Measurements from ENCODE around the gene DNM2.

DNM2 gene

GRCh38 chr19:10768369-10768768, 50.5 kb downstream of the DNM2 start:
- H3K4me1 ChIP-seq (ENCODE audit: low read length), result no peaks in the 10 kb centered on the region
- no peaks in the 10 kb centered on the region for H3K9me3 ChIP-seq (replicated peaks; ENCODE audit: insufficient read depth, low read length)
- no peaks in the 10 kb centered on the region for H4K20me1 ChIP-seq (ENCODE audit: insufficient read depth, low read length)
- 0 out of 2 replicates have a peak, but pooled peaks cover 5% of the 10 kb centered on the region for H3K36me3 ChIP-seq (replicated peaks; ENCODE audit: insufficient read depth, low read length)
- no peak overlapping the region for H3K4me2 ChIP-seq (ENCODE audit: low read depth, low read length)
- H3K27ac ChIP-seq (ENCODE audit: low read length), result no peak overlapping the region
- no peak for TF ChIP-seq CTCF (IDR thresholded peaks at IDR 0.05; ENCODE audit: low read length)
- TF ChIP-seq EZH2phosphoT487 (IDR thresholded peaks at IDR 0.05; ENCODE audit: low read length), result no peak
- TF ChIP-seq EZH2 (optimal IDR thresholded peaks at IDR 0.05; ENCODE audit: low read depth, low read length), result no peak
- H3F3A ChIP-seq (ENCODE audit: insufficient read depth, low read length), result no peaks in the 10 kb centered on the region; the same call in 1 of the 2 replicates
- H3K4me3 ChIP-seq (ENCODE audit: low read length), result no peak overlapping the region
- H2AFZ ChIP-seq (ENCODE audit: low read length), result no peak overlapping the region
- no peaks in the 10 kb centered on the region for H3K9me2 ChIP-seq (replicated peaks; ENCODE audit: insufficient read depth, low read length)
- DNase-seq, result no peak
- H3K9ac ChIP-seq (ENCODE audit: low read length), result no peak overlapping the region
- H3K27me3 ChIP-seq (replicated peaks; ENCODE audit: insufficient read depth, low read length), result no peaks in the 10 kb centered on the region
- H3K79me2 ChIP-seq (ENCODE audit: low read length), result peaks cover 64% of the 10 kb centered on the region

- Histone ChIP-seq H3K9me2 (replicated peaks; ENCODE audit: insufficient read depth, low read length) (no peaks in the 10 kb centered on the region), H3K4me3 (ENCODE audit: low read length) (no peak overlapping the region), H3K27ac (ENCODE audit: low read length) (no peak overlapping the region), H3K4me2 (ENCODE audit: low read depth, low read length) (no peak overlapping the region), H3K4me1 (ENCODE audit: low read length) (peaks cover 4% of the 10 kb centered on the region), H3K79me2 (ENCODE audit: low read length) (peaks cover 58% of the 10 kb centered on the region), H4K20me1 (ENCODE audit: insufficient read depth, low read length) (no peaks in the 10 kb centered on the region), H3K27me3 (replicated peaks; ENCODE audit: insufficient read depth, low read length) (no peaks in the 10 kb centered on the region), H2AFZ (ENCODE audit: low read length) (no peak overlapping the region), H3K9ac (ENCODE audit: low read length) (no peak overlapping the region), H3F3A (ENCODE audit: insufficient read depth, low read length) (no peaks in the 10 kb centered on the region; the same call in none of the 2 replicates), H3K9me3 (replicated peaks; ENCODE audit: insufficient read depth, low read length) (no peaks in the 10 kb centered on the region), H3K36me3 (replicated peaks; ENCODE audit: insufficient read depth, low read length) (0 out of 2 replicates have a peak, but pooled peaks cover 5% of the 10 kb centered on the region)
- no peak for TF ChIP-seq CTCF (IDR thresholded peaks at IDR 0.05; ENCODE audit: low read length)
- TF ChIP-seq EZH2phosphoT487 (IDR thresholded peaks at IDR 0.05; ENCODE audit: low read length), result no peak
- no peak for TF ChIP-seq EZH2 (optimal IDR thresholded peaks at IDR 0.05; ENCODE audit: low read depth, low read length)
- DNase-seq, result no peak
Measured at GRCh38 chr19:10768936-10769335, 51.1 kb downstream of the DNM2 start.

GRCh38 chr19:10769533-10770491, 51.9 kb downstream of the DNM2 start:
- Histone ChIP-seq H3K79me2 (ENCODE audit: low read length) (peaks cover 50% of the 10 kb centered on the region), H3K27me3 (replicated peaks; ENCODE audit: insufficient read depth, low read length) (no peaks in the 10 kb centered on the region), H3K36me3 (replicated peaks; ENCODE audit: insufficient read depth, low read length) (0 out of 2 replicates have a peak, but pooled peaks cover 5% of the 10 kb centered on the region), H2AFZ (ENCODE audit: low read length) (no peak overlapping the region), H3K9ac (ENCODE audit: low read length) (no peak overlapping the region), H3K27ac (ENCODE audit: low read length) (no peak overlapping the region), H4K20me1 (ENCODE audit: insufficient read depth, low read length) (no peaks in the 10 kb centered on the region), H3K4me1 (ENCODE audit: low read length) (peaks cover 7% of the 10 kb centered on the region), H3K9me3 (replicated peaks; ENCODE audit: insufficient read depth, low read length) (no peaks in the 10 kb centered on the region), H3K4me3 (ENCODE audit: low read length) (no peak overlapping the region), H3K4me2 (ENCODE audit: low read depth, low read length) (no peak overlapping the region), H3K9me2 (replicated peaks; ENCODE audit: insufficient read depth, low read length) (no peaks in the 10 kb centered on the region), H3F3A (ENCODE audit: insufficient read depth, low read length) (no peaks in the 10 kb centered on the region; the same call in none of the 2 replicates)
- TF ChIP-seq EZH2 (optimal IDR thresholded peaks at IDR 0.05; ENCODE audit: low read depth, low read length) (no peak), EZH2phosphoT487 (IDR thresholded peaks at IDR 0.05; ENCODE audit: low read length) (no peak), CTCF (IDR thresholded peaks at IDR 0.05; ENCODE audit: low read length) (no peak)
- DNase-seq, result no peak
